CD4-positive, alpha-beta T cell treated with Interleukin-10 for 1 hour (primary cell): ENCODE results near the gene KISS1.

ENCODE experiments used
- DNase-seq: peaks from one replicate; pipeline ENCODE4 v3.0.0-alpha.2; 2020

KISS1 gene

DNA sequence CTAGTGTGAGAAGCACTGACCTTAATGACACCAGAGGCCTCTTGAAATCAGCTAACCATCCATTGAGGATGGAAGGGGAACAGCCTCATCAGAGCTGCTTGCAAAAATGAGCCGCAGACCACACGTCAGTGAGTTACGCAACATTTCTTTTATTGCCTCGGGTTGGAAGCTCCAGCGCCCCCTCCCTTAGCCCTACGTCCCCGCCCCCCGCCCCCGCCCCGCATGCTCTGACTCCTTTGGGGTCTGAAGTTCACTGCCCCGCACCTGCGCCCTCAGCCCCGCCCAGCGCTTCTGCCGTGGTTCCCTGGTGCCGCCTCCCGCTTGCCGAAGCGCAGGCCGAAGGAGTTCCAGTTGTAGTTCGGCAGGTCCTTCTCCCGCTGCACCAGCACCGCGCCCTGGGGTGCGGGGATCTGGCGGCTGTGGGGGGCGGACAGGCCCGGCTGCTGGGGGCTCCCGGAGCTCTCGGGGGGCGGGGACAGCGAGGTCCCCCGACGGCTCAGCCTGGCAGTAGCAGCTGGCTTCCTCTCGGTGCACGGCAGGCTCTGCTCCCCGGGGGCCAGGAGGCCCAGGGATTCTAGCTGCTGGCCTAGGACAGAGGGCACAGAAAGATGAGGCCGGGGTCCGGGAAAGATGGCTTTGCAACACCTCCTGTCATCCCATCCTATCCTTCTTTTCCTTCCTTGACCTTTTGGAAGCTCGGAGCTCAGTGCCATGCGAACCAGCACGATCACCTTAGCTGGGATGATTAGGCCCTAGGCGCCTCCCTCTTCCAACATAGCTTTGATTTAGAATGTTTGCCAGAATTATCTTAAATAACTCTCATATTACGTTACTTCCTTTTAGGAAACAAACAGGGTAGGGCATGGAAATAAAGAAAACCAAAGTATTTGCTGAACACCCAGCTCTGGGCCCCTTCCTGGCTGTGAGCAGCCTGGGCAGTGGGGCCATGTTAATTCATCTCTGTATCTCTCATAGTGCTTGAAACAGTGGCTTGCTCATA is 5.8 kb downstream of the KISS1 start:
- DNase-seq: no peak

DNA sequence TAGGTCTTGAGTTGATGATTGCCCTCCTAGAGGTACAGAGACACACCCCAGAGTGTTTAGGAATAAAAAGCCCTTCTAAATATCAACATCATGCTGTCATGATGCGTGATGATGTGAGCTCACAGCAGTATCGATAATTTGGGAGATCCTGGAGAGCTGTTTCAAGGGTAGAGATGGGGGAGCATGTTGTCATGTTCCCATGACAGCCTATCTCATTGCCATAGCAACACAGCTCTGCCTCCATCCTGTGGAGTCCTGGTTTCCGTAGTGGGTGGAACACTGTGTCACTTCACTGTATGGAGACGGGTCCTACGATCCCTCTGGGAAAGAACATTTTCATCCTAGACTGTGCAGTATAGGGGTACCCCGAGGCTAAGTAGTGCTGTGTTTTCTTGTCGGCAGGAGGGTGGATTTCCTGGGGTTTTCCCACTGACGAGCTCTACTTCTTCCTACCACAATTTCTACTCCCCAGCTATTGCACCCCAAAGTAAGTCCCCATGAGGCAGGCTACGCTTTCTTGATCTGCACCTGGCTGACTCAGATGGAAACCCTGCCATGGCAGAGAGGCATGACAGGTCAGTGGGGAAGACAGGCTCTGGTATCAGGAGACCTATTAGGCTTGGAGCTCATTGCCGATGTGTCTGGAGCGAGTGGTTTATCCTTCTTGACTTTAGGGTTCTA is 7.2 kb downstream of the KISS1 start:
- DNase-seq: no peak

DNA sequence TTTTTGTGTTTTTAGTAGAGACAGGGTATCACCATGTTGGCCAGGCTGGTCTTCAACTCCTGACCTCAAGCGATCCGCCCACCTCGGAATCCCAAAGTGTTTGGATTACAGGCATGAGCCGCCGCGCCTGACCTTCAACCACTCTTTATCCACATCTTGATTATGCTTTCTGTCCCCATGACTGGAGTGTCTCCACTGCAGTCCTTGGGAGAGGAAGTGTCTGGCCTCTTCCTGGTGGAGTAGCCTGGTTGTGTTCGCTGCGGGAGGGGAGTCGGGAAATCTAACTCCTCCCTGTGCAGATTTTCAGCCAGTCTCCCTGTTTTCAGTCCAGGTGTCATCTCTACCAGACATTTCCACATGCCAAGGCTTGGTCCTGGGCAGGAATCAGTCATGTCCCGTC is 9.7 kb downstream of the KISS1 start:
- DNase-seq: no peak

DNA sequence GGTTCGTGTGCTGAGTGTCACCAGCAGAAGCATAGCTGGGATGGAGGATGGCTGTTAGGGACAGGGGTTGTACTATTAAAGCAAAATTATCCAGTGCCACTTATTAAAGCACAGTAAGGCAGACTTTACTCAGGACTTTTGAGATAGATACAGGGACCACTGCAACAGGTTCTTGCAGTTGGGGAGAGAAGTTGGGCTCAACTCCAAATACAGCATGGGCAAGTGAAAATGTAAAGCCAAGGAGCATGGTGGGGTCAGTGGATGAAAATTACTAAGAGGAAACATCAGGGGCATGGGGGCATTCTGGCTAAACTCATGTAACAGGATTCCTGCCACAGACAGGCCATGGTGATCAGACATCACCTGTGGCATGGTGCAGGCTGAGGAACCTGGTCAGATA is 15.2 kb downstream of the KISS1 start:
- no peak for DNase-seq

DNA sequence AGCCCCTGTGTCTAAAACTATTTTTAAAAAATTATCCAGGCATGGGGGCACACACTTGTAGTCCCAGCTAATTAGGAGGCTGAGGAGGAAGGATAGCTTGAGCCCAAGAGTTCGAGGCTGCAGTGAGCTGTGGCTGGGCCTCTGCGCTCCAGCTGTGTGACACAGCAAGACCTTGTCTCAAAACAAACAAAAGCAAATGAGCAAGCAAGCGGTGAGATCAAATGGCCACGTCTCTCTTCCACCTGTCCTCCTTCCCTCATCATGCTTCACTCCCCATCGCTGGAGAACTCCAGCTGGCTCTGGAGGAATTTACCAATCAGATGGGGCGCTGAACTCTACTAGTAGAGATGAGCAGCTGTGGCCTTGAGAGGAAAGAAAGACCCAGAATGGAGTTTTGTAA is 16.2 kb downstream of the KISS1 start:
- DNase-seq: no peak

DNA sequence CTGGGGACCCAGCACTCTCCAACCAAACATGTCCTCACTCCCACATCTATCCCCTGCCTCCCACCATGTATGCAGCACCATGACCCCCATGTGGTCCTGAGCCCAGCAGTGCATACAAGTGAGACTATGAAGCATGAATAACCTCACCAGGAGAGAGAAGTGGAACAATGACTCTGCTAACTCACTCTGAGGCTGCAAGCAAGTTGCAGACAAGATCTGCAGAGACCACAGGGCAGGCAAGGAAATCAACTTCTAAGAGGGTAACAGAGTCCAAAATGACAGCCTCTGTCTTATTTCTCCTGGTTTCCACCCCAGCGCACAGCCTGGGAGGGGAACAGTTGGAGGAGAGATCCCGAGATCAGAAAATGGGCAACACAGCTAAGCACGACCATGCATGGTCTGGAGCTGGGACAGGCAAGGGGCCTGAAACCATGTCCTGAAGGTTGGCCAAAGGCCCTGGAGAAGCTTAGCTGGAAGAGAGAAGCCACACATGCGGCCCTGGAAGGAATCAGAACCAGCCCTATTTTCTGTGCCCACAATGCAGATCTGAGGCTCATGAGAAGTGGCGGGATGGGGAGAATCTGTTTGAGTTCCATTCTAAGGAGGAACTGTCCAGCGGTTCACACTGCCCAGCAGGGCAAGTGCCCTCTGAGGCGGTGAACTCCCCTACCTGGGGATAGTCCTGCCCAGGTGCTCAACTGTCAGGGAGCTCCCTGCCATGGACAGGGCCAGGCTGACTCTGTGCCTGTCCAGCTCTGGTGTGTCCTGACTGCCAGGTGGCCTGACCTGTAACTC is 17.6 kb downstream of the KISS1 start:
- DNase-seq: no peak

DNA sequence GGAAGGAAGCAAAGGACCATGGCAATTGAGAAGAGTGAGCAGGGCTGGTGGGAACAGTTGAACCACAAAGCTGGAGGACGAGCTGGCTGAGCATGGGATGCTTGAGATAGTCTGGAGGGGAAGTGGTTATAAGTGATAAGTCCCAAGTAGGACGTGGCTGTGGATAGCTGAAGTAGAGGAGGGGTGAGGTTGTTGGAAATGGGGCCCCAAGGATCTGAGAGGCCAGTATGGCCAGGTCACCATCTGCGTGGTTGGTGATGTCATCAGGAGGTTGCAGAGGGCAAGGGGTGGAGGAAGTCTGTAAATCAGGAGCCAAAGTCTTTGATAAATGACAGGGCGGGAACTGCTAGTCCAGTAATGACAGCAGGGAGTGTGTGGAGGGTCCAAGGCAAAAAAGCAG is 19.2 kb downstream of the KISS1 start:
- DNase-seq: no peak

DNA sequence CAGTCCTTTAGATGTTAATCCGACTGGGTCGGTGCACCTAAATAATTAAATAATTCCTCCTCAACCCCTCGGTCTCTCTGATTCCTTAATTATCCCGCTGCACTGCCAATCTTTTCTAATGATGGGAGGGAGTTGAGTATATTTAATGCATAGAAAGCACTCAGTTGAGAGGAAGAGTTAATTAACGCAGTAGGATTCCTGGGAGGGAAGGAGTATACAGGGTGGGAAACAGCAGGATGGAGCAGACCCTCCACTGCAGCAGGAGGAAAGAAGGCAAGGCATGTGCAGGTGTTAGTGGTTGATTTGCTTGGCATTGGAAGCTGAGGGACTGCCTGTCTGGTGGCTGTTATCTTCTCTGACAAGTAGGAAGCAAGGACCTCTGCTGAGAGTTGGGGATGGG is 20.2 kb downstream of the KISS1 start:
- DNase-seq: no peak

DNA sequence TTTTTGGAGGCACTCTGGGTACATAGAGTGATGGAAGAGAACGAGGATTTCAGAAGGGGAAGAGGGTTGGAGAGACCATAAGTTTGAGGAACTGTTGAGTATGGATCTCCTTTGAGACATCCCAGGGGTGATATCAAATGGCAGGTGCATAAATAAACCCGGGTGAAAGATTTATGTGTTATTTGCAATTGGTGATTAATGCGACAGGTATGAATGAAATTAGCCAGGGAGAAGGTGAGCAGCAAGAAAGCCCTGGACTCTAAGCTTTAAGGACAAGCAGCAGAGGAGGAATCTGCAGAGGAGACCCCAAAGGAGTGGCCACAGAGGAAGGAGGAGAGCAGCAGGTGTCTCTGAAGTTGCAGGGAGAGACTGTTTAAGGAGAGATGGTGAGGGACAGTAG is 21.3 kb downstream of the KISS1 start:
- no peak for DNase-seq

DNA sequence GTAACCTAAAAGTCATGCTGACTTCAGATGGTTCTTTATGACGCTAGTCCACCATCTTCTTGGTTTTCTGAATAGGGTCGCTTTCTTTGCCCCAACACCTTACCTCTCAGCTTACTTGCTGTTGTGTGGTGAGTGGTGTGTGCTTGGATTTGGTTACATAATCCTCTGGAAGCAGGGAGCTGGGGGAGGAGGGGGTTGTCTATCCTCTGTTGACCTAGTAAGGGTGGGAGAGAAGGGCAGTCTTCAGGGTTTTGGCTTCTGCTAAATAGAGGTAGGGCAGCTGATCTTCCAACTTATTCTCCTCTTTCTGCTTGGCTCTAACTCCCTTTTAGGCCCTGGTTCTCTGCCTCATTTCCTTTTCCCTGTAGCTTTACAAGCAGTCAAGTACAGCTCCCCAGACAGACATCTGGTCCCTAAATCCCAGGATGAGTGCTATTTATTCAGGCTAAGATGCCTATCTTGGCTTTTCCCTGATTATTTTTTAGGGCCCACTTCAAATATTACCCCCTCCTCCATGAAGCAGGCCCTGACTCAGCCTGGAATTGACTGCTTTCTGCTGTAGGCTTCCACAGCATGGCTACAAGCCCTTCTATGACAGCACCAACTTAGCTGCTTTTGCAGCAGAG is 23.8 kb downstream of the KISS1 start:
- no peak for DNase-seq

DNA sequence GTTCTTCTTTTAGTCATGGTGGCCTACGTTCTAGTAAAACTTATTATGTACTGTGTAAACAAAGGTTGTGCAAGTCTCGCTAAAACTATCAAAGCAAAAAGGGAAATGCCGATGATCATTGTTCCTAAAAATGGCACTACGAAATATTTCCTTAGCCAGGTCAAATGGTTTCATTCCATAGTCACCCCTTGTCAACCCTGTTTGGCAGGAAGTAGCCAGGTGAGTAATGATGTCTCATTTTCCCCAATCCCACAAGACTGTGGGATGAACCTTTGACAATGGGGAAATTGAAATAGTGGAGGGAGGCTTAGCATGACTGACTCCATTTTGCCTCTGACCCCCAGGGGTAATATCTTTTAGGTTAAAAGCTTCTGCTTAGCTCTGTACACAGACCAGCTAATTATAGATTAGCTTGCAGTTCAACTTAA is 24.5 kb downstream of the KISS1 start:
- DNase-seq: no peak

DNA sequence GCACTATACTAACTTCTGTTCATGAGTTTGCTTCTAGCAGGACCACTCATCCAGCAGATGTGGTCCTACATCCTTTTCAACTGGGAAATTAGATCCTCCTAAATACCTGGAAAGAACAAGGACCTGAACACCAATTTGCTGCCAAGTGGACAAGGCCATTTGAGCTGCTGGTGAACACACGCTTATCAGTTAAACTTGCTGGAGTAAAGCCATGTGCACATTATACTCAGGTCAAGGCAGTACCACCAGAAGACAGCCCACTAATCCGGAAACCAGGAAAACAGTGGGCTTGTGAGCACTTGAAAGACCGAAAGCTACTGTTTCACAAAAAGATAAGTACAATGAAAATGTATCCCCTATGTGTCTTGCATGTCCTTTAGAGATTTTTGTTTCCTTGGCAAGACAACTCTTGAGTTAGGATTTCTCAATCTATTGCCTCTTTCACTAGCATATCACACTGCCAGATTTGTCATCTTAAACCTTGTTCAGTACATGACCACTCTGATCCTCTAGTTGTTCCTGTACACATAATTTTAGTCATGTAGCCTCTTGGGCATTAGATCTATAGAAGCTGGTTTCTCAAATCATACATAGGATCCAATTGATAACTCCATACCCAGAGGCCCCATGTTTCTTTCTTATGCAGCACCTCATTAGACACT is 25.7 kb downstream of the KISS1 start:
- DNase-seq: no peak

DNA sequence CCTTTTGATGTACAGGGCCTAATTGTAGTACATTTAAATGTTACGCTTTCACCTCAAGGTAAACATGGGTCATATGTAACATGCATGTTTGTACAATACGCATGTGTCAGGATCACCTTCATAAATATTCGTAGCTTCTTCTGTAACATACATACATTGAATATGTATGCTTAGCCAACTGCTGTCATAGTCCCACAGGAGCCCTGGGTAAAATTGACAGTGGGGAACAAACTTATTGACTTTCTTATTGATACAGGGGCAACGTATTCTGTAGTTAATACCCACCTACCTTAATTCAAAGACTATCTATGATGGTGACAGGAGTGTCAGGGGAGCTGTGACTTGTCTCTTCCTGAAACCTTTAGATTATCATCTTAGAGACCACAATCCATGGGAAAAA is 26.4 kb downstream of the KISS1 start:
- DNase-seq: no peak

DNA sequence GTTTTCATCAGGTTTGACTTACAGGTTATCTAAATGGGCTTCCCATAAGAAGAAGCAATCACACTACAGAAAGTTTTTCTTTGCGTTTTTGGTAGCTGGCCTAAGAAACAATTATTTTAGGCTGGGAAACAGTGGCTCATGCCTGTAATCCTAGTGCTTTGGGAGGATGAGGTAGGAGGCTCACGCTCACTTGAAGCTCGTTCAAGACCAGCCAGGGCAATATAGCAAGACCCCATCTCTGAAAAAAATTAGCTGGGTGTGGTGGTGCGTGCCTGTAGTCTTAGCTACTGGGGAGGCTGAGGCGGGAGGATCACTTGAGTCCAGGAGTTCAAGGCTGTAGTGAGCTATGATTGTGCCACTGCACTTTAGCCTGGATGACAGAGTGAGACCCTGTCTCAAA is 28.6 kb downstream of the KISS1 start:
- no peak for DNase-seq

DNA sequence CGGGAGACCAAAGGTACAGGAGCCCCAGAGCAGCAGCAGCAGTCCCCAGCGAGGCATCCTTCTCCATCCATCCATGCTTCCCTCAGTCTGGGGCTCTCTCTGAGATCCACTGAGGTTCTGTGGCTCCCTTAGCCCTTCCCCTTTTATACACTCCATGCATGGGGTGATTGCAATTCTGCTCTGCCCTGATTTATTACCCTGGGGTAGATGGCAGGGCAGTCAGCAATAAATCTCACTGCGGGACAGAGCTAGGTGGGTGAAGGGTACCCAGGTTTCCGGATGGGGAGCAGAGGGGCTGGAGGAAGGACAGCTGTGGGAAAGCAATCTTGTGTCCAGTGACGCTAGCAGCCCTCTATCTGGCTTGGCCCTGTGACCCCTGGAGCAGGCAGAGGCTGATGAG is 30.1 kb downstream of the KISS1 start, which contains the start of gene REN:
Gene REN (minus strand): TSS at position 119 of the 400 bp plus-strand sequence. CDS start 44 bp downstream, at position 75.
- no peak for DNase-seq

DNA sequence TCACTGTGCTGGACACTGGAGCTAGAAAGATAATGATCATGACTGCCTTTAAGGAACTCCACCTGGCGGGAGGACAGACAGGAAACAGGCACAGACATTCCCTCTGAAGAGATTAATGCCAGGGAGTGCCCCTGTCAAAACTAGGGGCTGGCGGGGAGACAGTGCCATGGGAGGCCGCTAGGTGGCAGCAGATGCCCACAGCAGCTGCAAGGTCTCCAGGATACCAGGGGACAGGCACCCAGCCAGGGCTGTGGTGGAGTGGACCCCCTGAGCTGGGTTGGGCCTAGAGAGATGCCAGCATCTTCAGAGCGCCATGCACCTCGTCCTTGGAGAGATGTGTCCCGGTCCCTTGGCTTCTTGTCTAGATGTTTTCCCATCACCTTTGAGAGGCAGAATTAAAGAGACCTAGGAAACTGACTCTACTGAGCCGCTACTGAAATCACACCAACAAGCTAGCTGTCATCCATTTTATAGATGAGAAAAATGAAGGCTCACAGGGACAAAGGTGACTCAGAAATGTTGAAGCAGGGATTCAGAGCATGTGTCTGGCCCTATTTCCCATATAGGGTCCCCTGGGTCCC is 33.7 kb downstream of the KISS1 start:
- DNase-seq: peak; percentile 78

DNA sequence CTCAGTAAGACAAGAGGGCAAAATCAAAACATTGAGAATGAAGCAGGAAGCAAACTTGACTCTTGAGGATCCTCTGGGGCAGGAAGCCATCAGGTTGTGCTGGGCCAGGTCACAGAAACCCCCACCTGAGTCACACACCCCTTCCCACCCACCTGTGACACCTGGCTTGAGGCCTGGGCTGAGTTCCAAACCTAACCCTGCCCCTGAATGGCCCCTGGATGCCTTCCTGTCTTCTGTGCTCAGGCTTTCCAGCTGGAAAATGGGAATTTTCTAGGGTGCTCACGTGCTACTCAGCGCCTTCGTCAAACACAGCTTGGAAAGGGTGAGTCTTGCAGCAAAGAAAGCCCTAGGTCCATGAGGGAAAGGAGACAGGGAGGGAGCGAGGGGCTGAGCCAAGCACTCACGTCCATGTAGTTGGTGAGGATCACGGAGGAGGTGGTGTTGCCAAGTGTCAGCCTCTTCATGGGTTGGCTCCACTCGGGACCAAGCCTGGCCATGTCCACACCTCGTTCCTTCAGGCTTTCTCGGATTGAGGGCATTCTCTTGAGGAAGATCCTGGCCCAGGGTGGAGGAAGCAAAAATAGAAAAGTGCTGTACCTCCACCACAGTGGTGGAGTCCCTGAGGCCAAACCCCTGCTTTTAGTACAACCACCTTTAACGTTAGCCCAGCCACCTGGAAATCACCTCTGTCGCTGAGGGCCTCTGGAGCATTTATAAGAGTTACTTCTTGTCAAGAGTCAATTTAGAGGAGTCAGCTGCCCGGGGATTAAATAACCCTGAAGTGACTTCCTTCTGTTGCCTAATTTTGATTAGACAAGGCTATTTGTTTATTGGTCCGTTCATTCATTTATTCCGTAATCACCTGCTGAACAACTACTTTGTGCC is 34.4 kb downstream of the KISS1 start:
- DNase-seq: no peak

DNA sequence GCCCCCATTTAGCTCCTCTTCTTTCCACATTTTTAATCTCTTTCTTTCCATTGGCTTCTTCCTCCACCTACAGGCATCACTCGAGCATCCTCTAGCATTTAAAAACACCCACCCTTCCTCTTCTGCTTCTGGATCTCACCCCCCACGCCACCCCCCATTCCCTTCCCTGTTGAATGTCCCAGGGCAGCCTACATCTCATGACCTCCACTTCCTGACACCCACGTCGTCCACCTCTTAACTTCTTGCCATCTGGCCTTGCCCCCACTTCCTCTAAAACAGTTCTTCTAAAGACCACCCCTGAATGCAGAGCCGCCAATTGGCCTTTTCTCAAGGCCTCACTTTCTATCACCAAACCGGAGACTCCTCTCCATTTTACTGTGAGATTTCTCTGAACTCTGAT is 38.3 kb downstream of the KISS1 start:
- DNase-seq: no peak

DNA sequence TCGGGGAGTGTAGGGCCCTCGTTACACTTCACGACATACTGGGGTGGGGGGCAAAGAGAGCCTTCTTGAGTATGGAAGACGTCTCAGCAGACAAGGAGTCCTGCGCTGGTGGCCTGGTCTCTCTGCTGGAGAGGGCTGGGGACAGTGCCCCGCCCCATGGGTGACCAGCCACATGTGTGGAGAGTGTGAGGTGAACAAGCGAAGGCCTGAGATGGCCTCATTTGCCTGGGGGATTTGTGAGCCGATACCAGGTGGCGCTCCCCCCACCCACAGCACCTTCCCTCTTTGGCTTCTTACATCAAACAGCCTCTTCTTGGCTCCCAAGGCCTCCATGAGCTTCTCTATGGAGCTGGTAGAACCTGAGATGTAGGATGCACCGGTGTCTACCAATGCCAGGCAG is 40.4 kb downstream of the KISS1 start:
- no peak for DNase-seq

DNA sequence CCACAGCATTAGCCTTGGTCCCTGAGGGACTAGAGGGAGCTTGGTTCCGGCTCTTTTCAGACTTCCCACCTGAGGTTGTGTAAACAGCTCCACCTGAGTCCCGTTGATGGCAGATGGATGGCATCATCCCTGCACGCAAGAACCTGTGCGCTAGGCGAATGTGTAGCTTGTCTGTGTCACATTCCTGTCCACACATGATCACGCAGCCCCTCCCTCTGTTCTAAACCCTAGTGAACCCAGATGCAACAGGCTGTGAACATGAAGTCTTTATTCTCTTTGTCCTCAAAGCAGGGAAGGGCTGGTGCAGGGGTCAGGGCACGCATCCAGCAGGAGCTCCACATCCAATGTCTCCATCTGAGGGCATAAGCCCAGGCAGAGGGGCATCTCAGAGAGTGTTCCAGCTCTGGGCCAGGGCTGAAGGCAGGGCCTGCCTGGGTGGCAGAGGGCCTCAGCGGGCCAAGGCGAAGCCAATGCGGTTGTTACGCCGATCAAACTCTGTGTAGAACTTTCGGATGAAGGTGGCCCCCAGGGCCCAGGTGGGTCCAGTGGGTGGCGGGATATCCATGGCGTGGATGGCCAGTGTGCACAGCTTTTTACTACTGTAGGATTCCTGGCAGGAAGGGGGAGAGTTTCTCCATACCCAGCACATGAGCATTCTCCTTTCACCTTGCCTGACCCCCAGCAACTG is 41.6 kb downstream of the KISS1 start:
- DNase-seq: no peak
